CD4-positive, alpha-beta T cell treated with Interleukin-21 for 1 hour (primary cell): ENCODE measurements around the gene STX8.

ENCODE experiments used
- DNase-seq: peaks from one replicate; pipeline ENCODE4 v3.0.0-alpha.2; 2020

Gene STX8

GRCh38 chr17:9554715-9555114 is 20.9 kb downstream of the STX8 start:
- peak; percentile 62 for DNase-seq

- no peak for DNase-seq
Observed at GRCh38 chr17:9553596-9553995, 22.0 kb downstream of the STX8 start.

GRCh38 chr17:9553181-9553580 is 22.4 kb downstream of the STX8 start:
- DNase-seq = no peak

- DNase-seq = no peak
Observed at GRCh38 chr17:9549215-9549614, 26.4 kb downstream of the STX8 start.

- DNase-seq = no peak
Observed at GRCh38 chr17:9544221-9544620, 31.4 kb downstream of the STX8 start.

- no peak for DNase-seq
Observed at GRCh38 chr17:9541718-9542117, 33.9 kb downstream of the STX8 start.

- no peak for DNase-seq
Observed at GRCh38 chr17:9538626-9539025, 37.0 kb downstream of the STX8 start.

- DNase-seq = no peak
Observed at GRCh38 chr17:9537177-9537776, 38.3 kb downstream of the STX8 start.

- DNase-seq = no peak
Observed at GRCh38 chr17:9536061-9536460, 39.6 kb downstream of the STX8 start.

- no peak for DNase-seq
Observed at GRCh38 chr17:9533441-9533840, 42.2 kb downstream of the STX8 start.

GRCh38 chr17:9532715-9533114 is 42.9 kb downstream of the STX8 start:
- no peak for DNase-seq

GRCh38 chr17:9531034-9531433 is 44.6 kb downstream of the STX8 start:
- DNase-seq = no peak

- peak; percentile 10 for DNase-seq
Observed at GRCh38 chr17:9529033-9529700, 46.5 kb downstream of the STX8 start.

GRCh38 chr17:9527788-9528187 is 47.8 kb downstream of the STX8 start:
- DNase-seq = no peak

GRCh38 chr17:9522074-9522473 is 53.5 kb downstream of the STX8 start:
- peak; percentile 35 for DNase-seq

- DNase-seq = no peak
Observed at GRCh38 chr17:9521062-9521461, 54.6 kb downstream of the STX8 start.

- DNase-seq = no peak
Observed at GRCh38 chr17:9520649-9521048, 55.0 kb downstream of the STX8 start.

- no peak for DNase-seq
Observed at GRCh38 chr17:9519583-9520272, 55.9 kb downstream of the STX8 start.

GRCh38 chr17:9517396-9517795 is 58.2 kb downstream of the STX8 start:
- DNase-seq = peak; percentile 7

GRCh38 chr17:9513266-9513665 is 62.4 kb downstream of the STX8 start:
- DNase-seq = no peak

GRCh38 chr17:9512323-9513168 is 63.1 kb downstream of the STX8 start:
- DNase-seq = no peak

- no peak for DNase-seq
Observed at GRCh38 chr17:9509236-9509816, 66.3 kb downstream of the STX8 start.

GRCh38 chr17:9499041-9499440 is 76.6 kb downstream of the STX8 start:
- DNase-seq = no peak
